Suprapubic skin (tissue), 4 donors: Measurements from ENCODE around the gene SERPINF2. TPM values are rescaled to one million over a fixed set of nuclear protein-coding genes. Genes with fewer than 3 reads are reported as not detected.
A peak's percentile ranks its signal among the peaks of the same experiment; 100 is the strongest.

ENCODE experiments used
- DNase-seq, 2 donors: peaks; one replicate each; pipeline ENCODE4 v3.0.0-alpha.2; 2019; ENCODE audit warnings: low spot score in 2 of 2
- H3K27ac ChIP-seq: fragments of 200-600 bp; sonication (generic); one replicate; pipeline ENCODE4 v1.5.1; 2019
- H3K27me3 ChIP-seq: fragments of 200-600 bp; sonication (generic); one replicate; pipeline ENCODE4 v1.5.1; 2019
- H3K36me3 ChIP-seq: fragments of 200-600 bp; sonication (generic); one replicate; pipeline ENCODE4 v1.5.1; 2019
- H3K4me1 ChIP-seq: fragments of 200-600 bp; sonication (generic); one replicate; pipeline ENCODE4 v1.5.1; 2019
- H3K4me3 ChIP-seq: fragments of 200-600 bp; sonication (generic); one replicate; pipeline ENCODE4 v1.5.1; 2019; ENCODE audit warnings: mild to moderate bottlenecking
- H3K9me3 ChIP-seq: fragments of 200-600 bp; sonication (generic); one replicate; pipeline ENCODE4 v1.5.1; 2019
- CTCF ChIP-seq, 2 donors: fragments of 200-600 bp in 1 of 2; fragments of 450-650 bp in 1 of 2; sonication (generic) in 1 of 2; IDR thresholded peaks; one replicate each; pipeline ENCODE4 v1.5.1; 2016 to 2019; ENCODE audit warnings: antibody characterized with exemption in 2 of 2, mild to moderate bottlenecking in 1 of 2, moderate library complexity in 1 of 2
- EP300 ChIP-seq: sonication (generic); formaldehyde crosslinking; IDR thresholded peaks from one replicate; pipeline ENCODE4 v1.6.1; 2017; ENCODE audit warnings: antibody characterized with exemption
- POLR2A ChIP-seq, 2 donors: fragments of 450-650 bp; IDR thresholded peaks; one replicate each; pipeline ENCODE4 v1.6.1; 2017; ENCODE audit warnings: antibody characterized with exemption in 2 of 2, mild to moderate bottlenecking in 2 of 2, moderate library complexity in 2 of 2
- POLR2AphosphoS5 ChIP-seq, 3 donors: sonication (generic); formaldehyde crosslinking; IDR thresholded peaks; one replicate each; pipeline ENCODE4 v1.6.1; 2017; ENCODE audit warnings: antibody characterized with exemption in 3 of 3
- WGBS: methylation state at CpG from one replicate; pipeline ENCODE4 v1.1.5; 2018; 5-methylcytosine and 5-hydroxymethylcytosine counted together
- total RNA-seq, 4 donors: library from RNA; depleted of rRNA; stranded (reverse); fragments of >200 nt; gene quantifications; one replicate each; pipeline ENCODE4 v1.1.0, GENCODE V29; 2016

Gene SERPINF2
- total RNA-seq, 4 donors from 2014 or later, result 3.9 to 7.4 (median 5.9) TPM

GRCh38 chr17:1710807-1711553 is 31.7 kb upstream of the SERPINF2 start:
- Histone ChIP-seq H3K27ac (peak overlapping the region; percentile 64), H3K4me3 (peak overlapping the region; percentile 66), H3K36me3 (peaks cover 20% of the 10 kb centered on the region), H3K4me1 (peaks cover 46% of the 10 kb centered on the region), H3K9me3 (no peaks in the 10 kb centered on the region), H3K27me3 (no peaks in the 10 kb centered on the region)
- TF ChIP-seq CTCF (IDR thresholded peaks at IDR 0.05), result no peak
- TF ChIP-seq POLR2AphosphoS5 (IDR thresholded peaks at IDR 0.05), result no peak
- TF ChIP-seq POLR2A (IDR thresholded peaks at IDR 0.05), result no peak
- no peak for TF ChIP-seq EP300
- DNase-seq, result no peak
- WGBS, result 23% methylated on average over 14 of the region's 14 CpGs

GRCh38 chr17:1711804-1712203 is 30.9 kb upstream of the SERPINF2 start:
- TF ChIP-seq EP300 (no peak), CTCF (IDR thresholded peaks at IDR 0.05) (no peak), POLR2AphosphoS5 (IDR thresholded peaks at IDR 0.05) (no peak), POLR2A (IDR thresholded peaks at IDR 0.05) (no peak)
- no peak overlapping the region for H3K4me3 ChIP-seq
- H3K36me3 ChIP-seq, result peaks cover 20% of the 10 kb centered on the region
- no peaks in the 10 kb centered on the region for H3K9me3 ChIP-seq
- H3K27me3 ChIP-seq, result no peaks in the 10 kb centered on the region
- peaks cover 48% of the 10 kb centered on the region for H3K4me1 ChIP-seq
- DNase-seq, result no peak
- 81% methylated on average over 4 of the region's 4 CpGs for WGBS
- no peak overlapping the region for H3K27ac ChIP-seq

GRCh38 chr17:1712271-1712670 is 30.4 kb upstream of the SERPINF2 start:
- TF ChIP-seq CTCF (IDR thresholded peaks at IDR 0.05), result no peak
- TF ChIP-seq EP300, result no peak
- TF ChIP-seq POLR2A (IDR thresholded peaks at IDR 0.05), result no peak
- no peak for TF ChIP-seq POLR2AphosphoS5 (IDR thresholded peaks at IDR 0.05)
- no peak overlapping the region for H3K27ac ChIP-seq
- H3K4me1 ChIP-seq, result peaks cover 52% of the 10 kb centered on the region
- 96% methylated on average over 8 of the region's 8 CpGs for WGBS
- no peak overlapping the region for H3K4me3 ChIP-seq
- H3K36me3 ChIP-seq, result peaks cover 20% of the 10 kb centered on the region
- DNase-seq, result no peak
- no peaks in the 10 kb centered on the region for H3K9me3 ChIP-seq
- no peaks in the 10 kb centered on the region for H3K27me3 ChIP-seq

GRCh38 chr17:1713160-1713877 is 29.4 kb upstream of the SERPINF2 start:
- peaks cover 20% of the 10 kb centered on the region for H3K36me3 ChIP-seq
- H3K27me3 ChIP-seq, result no peaks in the 10 kb centered on the region
- H3K4me3 ChIP-seq, result peak overlapping the region; percentile 99
- no peak for TF ChIP-seq EP300
- TF ChIP-seq POLR2AphosphoS5 (IDR thresholded peaks at IDR 0.05), result no peak
- TF ChIP-seq CTCF (IDR thresholded peaks at IDR 0.05), result no peak
- no peak for TF ChIP-seq POLR2A (IDR thresholded peaks at IDR 0.05)
- H3K9me3 ChIP-seq, result no peaks in the 10 kb centered on the region
- 62% methylated on average over 9 of the region's 10 CpGs for WGBS
- H3K4me1 ChIP-seq, result peaks cover 63% of the 10 kb centered on the region
- peak overlapping the region; percentile 100 for H3K27ac ChIP-seq
- no peak for DNase-seq

GRCh38 chr17:1713878-1714426 is 28.7 kb upstream of the SERPINF2 start:
- H3K36me3 ChIP-seq, result peaks cover 20% of the 10 kb centered on the region
- H3K4me3 ChIP-seq, result peak overlapping the region; percentile 99
- no peaks in the 10 kb centered on the region for H3K9me3 ChIP-seq
- peak overlapping the region; percentile 100 for H3K27ac ChIP-seq
- 11% methylated on average over 11 of the region's 11 CpGs for WGBS
- no peaks in the 10 kb centered on the region for H3K27me3 ChIP-seq
- peaks cover 69% of the 10 kb centered on the region for H3K4me1 ChIP-seq
- peak in 1 of 2 donors; percentile 74 for DNase-seq
- no peak for TF ChIP-seq POLR2AphosphoS5 (IDR thresholded peaks at IDR 0.05)
- no peak for TF ChIP-seq EP300
- TF ChIP-seq CTCF (IDR thresholded peaks at IDR 0.05), result peak in 1 of 2 donors; percentile 42
- no peak for TF ChIP-seq POLR2A (IDR thresholded peaks at IDR 0.05)
